Endothelial cell of umbilical vein (primary cell): Measurements from ENCODE around the gene ANP32D. TPM values are rescaled to one million over a fixed set of nuclear protein-coding genes. Genes with fewer than 3 reads are reported as not detected.

ENCODE experiments used
- BruUV-seq: library from RNA; stranded (reverse); fragments of 400-500 nt; replicated peaks from 2 replicates; lab custom pipeline; 2021; lab: Mats Ljungman, UMichigan
- CTCF ChIA-PET: fragments of 300-600, 350-600 bp; sonication (Branson Sonifier 250); formaldehyde crosslinking; loops from one replicate; lab custom pipeline; 2021; ENCODE audit warnings: antibody characterized with exemption, inconsistent platforms; lab: Charles Lee
- POLR2A ChIA-PET: fragments of 300-600, 350-600 bp; sonication (Branson Sonifier 250); formaldehyde crosslinking; loops from one replicate; lab custom pipeline; 2021; ENCODE audit warnings: antibody characterized with exemption, inconsistent platforms; lab: Charles Lee
- DNase-seq: peaks from one replicate; pipeline ENCODE4 v3.0.0-alpha.2; 2011; ENCODE audit warnings: low read depth, low spot score
- FAIRE-seq: peaks from 2 replicates; lab custom pipeline; 2011; peaks lifted over from hg19 to GRCh38; lab: Jason Lieb, UNC
- H2AFZ ChIP-seq: 2 replicates; pipeline ENCODE4 v1.6.0; 2012; ENCODE audit warnings: low read depth, low read length, control low read depth, inconsistent platforms
- H3K27ac ChIP-seq: 2 replicates; pipeline ENCODE4 v1.5.1; 2011; ENCODE audit warnings: low read depth, mild to moderate bottlenecking, control low read depth, low read length, moderate library complexity; ENCODE audit not compliant: insufficient read depth
- H3K27me3 ChIP-seq, 2 experiments: 2 replicates each; pipeline versions ENCODE4 v1.6.0 to v1.6.1; 2011; ENCODE audit warnings: low read length in 2 of 2, mixed read lengths in 1 of 2; ENCODE audit not compliant: control insufficient read depth in 2 of 2, insufficient read depth in 2 of 2
- H3K36me3 ChIP-seq, 2 experiments: 2 replicates in 1 of 2; 3 replicates in 1 of 2; pipeline ENCODE4 v1.5.1; 2011; ENCODE audit warnings: low read length in 2 of 2, mild to moderate bottlenecking in 1 of 2, moderate library complexity in 1 of 2; ENCODE audit not compliant: control insufficient read depth in 2 of 2, insufficient read depth in 2 of 2; ENCODE audit errors: extremely low read depth in 1 of 2
- H3K4me1 ChIP-seq: 3 replicates; pipeline ENCODE4 v1.5.1; 2011; ENCODE audit warnings: mild to moderate bottlenecking, low read length; ENCODE audit not compliant: control insufficient read depth, insufficient read depth; ENCODE audit errors: extremely low read depth
- H3K4me2 ChIP-seq: 2 replicates; pipeline ENCODE4 v1.6.1; 2011; ENCODE audit warnings: low read length, control low read depth, mixed read lengths; ENCODE audit not compliant: insufficient read depth
- H3K4me3 ChIP-seq, 3 experiments: fragments of 200-600 bp in 1 of 3; sonication (generic), shearing (Covaris generic) in 1 of 3; replicated peaks in 1 of 3; 2 replicates each; pipeline ENCODE4 v1.5.1; 2011 to 2016; ENCODE audit warnings: control low read depth in 3 of 3, low read length in 3 of 3, mild to moderate bottlenecking in 2 of 3, inconsistent platforms in 1 of 3, low read depth in 1 of 3, moderate library complexity in 1 of 3; ENCODE audit not compliant: insufficient read depth in 1 of 3
- H3K79me2 ChIP-seq: 2 replicates; pipeline ENCODE4 v1.6.0; 2012; ENCODE audit warnings: low read length, inconsistent platforms; ENCODE audit not compliant: control insufficient read depth, insufficient read depth
- H3K9ac ChIP-seq: replicated peaks from 2 replicates; pipeline ENCODE3; 2011; ENCODE audit warnings: low read length, control low read depth; ENCODE audit not compliant: insufficient read depth; ENCODE audit errors: extremely low read depth
- H3K9me1 ChIP-seq: replicated peaks from 3 replicates; pipeline ENCODE4 v1.6.0; 2011; ENCODE audit warnings: mild to moderate bottlenecking, low read length; ENCODE audit not compliant: control insufficient read depth, insufficient read depth; ENCODE audit errors: extremely low read depth
- H3K9me3 ChIP-seq: replicated peaks from 2 replicates; pipeline ENCODE4 v1.5.1; 2012; ENCODE audit warnings: low read length, inconsistent platforms; ENCODE audit not compliant: control insufficient read depth, insufficient read depth
- H4K20me1 ChIP-seq: replicated peaks from 2 replicates; pipeline ENCODE3; 2011; ENCODE audit warnings: mild to moderate bottlenecking, low read length; ENCODE audit not compliant: control insufficient read depth, insufficient read depth; ENCODE audit errors: extremely low read depth
- EZH2 ChIP-seq: IDR thresholded peaks from 2 replicates; pipeline ENCODE4 v1.6.1; 2012; ENCODE audit warnings: borderline replicate concordance, low read depth, mild to moderate bottlenecking, moderate library complexity, low read length, inconsistent platforms; ENCODE audit not compliant: severe bottlenecking
- FOS ChIP-seq: IDR thresholded peaks from 2 replicates; pipeline ENCODE4 v1.6.1; 2011; ENCODE audit warnings: mild to moderate bottlenecking, low read length, moderate library complexity, borderline replicate concordance; ENCODE audit not compliant: insufficient read depth
- MYC ChIP-seq: IDR thresholded peaks from one replicate; pipeline ENCODE4 v1.6.1; 2011; ENCODE audit warnings: mild to moderate bottlenecking, low read depth, low read length
- dilution Hi-C: fragments of 300-500 bp; cut with MboI; formaldehyde crosslinking; loops from one replicate; pipeline ENCODE4 v1.15.0; 2019; ENCODE audit warnings: low sequenced_read_pairs; ENCODE audit not compliant: extremely low pct_ligation_motif_present
- intact Hi-C: fragments of 100-400 bp; cut with micrococcal nuclease; formaldehyde crosslinking; loops from one replicate; pipeline ENCODE4 v1.10.0; 2022
- polyA plus RNA-seq, 4 experiments: library from polyadenylated mRNA; depleted of rRNA in 3 of 4; stranded (reverse) in 3 of 4; unstranded in 1 of 4; fragments of >200 nt; gene quantifications; 2 replicates each; pipeline versions ENCODE4 v1.2.1 to v1.2.3, GENCODE V29; 2011 to 2012; ENCODE audit warnings: missing spikeins in 1 of 4
- total RNA-seq: library from RNA; stranded (reverse); gene quantifications from 2 replicates; pipeline ENCODE4 v1.2.3, GENCODE V29; 2021
- TF ChIP-seq, protein P1 (sequence below): IDR thresholded peaks from 2 replicates; pipeline ENCODE4 v1.6.1; 2011; ENCODE audit not compliant: insufficient read depth, insufficient read length
- TF ChIP-seq, protein P2 (sequence below), 2 donors: IDR thresholded peaks; 1 replicate in 1 of 2; 2 replicates in 1 of 2; pipeline ENCODE4 v1.5.1; 2011; ENCODE audit warnings: low read length in 2 of 2, mild to moderate bottlenecking in 2 of 2, moderate library complexity in 2 of 2, control low read depth in 1 of 2, inconsistent platforms in 1 of 2, low read depth in 1 of 2; ENCODE audit not compliant: insufficient read depth in 1 of 2; ENCODE audit errors: extremely low read depth in 1 of 2

ANP32D gene
- total and polyA plus RNA-seq, 2 donors (not counting 3 experiments of a cell fraction or from before 2014, with no cell fraction given) = not detected

DNA sequence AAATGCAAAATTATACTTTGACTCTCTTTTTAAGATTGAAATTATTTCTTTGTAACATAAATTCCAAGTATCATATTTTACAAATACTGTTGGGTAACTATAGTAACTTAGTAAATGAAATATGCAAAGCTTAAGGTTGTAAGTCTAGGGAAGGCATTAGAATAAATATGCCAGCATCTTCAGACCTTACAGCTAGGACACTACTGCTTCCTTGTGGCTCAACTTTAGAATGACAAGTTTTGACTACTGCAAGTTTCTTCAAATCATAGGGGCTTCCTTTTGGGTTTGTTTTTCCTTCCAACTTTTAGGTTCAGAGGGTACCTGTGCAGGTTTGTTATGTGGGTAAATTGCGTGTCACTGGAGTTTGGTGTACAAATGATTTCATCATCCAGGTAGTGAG, 17.7 kb upstream of the ANP32D start:
- peak; percentile 56 for FAIRE-seq

GRCh38 chr12:48455116-48455515, 17.2 kb upstream of the ANP32D start:
- Histone ChIP-seq H3K27ac (no peak overlapping the region), H2AFZ (no peak overlapping the region), H3K4me2 (no peak overlapping the region), H3K36me3 (no peaks in the 10 kb centered on the region), H3K4me1 (no peaks in the 10 kb centered on the region), H3K9me1 (no peaks in the 10 kb centered on the region), H3K4me3 (no peak overlapping the region), H3K27me3 (peaks cover 0 to 5% of the 10 kb centered on the region in 2 experiments), H4K20me1 (no peaks in the 10 kb centered on the region), H3K9ac (no peak overlapping the region), H3K79me2 (no peaks in the 10 kb centered on the region), H3K9me3 (no peaks in the 10 kb centered on the region)
- DNase-seq = no peak
- ChIA-PET POLR2A (no interaction called here), CTCF (interaction anchor here (1.0 to 5.8 kb wide), 8 partner anchors 33 to 296 kb away, joined by 4 to 84 read pairs (median 5); partner anchors contain the start of gene CCDC184)
- intact Hi-C loops = loop anchor here (2.0 to 10.0 kb wide), 2 partner anchors 264 to 350 kb away; partner anchors contain the start of gene SENP1
- FAIRE-seq = no peak
- TF ChIP-seq, protein P1, sequence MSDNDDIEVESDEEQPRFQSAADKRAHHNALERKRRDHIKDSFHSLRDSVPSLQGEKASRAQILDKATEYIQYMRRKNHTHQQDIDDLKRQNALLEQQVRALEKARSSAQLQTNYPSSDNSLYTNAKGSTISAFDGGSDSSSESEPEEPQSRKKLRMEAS = no peak
- TF ChIP-seq FOS (no peak), MYC (no peak)
- no TSS peak for BruUV-seq
- dilution Hi-C loops = no loop called here

More for the DNA sequence above, 17.7 kb upstream of the ANP32D start:
- H3K27me3 ChIP-seq = peaks cover 0 to 5% of the 10 kb centered on the region in 2 experiments
- H3K79me2 ChIP-seq = no peaks in the 10 kb centered on the region
- no peak overlapping the region for H3K27ac ChIP-seq
- H3K4me1 ChIP-seq = no peaks in the 10 kb centered on the region
- no peak overlapping the region for H3K9ac ChIP-seq
- H3K9me1 ChIP-seq = no peaks in the 10 kb centered on the region
- ChIA-PET CTCF (interaction anchor here (0.6 to 5.8 kb wide), 18 partner anchors 8 to 371 kb away, joined by 3 to 84 read pairs (median 4); partner anchors contain the start of gene CCDC184), POLR2A (interaction anchor here (0.5 to 0.7 kb wide), 2 partner anchors 92 to 200 kb away, joined by 3 to 7 read pairs; no protein-coding TSS in a partner anchor)
- H3K4me2 ChIP-seq = no peak overlapping the region
- no peak overlapping the region for H3K4me3 ChIP-seq
- intact Hi-C loops = loop anchor here (1.0 to 10.0 kb wide), 6 partner anchors 112 to 350 kb away; partner anchors contain the start of genes CCDC184 and SENP1
- DNase-seq = peak; percentile 59
- dilution Hi-C loops = no loop called here
- no peak for TF ChIP-seq EZH2
- TF ChIP-seq, protein P2, sequence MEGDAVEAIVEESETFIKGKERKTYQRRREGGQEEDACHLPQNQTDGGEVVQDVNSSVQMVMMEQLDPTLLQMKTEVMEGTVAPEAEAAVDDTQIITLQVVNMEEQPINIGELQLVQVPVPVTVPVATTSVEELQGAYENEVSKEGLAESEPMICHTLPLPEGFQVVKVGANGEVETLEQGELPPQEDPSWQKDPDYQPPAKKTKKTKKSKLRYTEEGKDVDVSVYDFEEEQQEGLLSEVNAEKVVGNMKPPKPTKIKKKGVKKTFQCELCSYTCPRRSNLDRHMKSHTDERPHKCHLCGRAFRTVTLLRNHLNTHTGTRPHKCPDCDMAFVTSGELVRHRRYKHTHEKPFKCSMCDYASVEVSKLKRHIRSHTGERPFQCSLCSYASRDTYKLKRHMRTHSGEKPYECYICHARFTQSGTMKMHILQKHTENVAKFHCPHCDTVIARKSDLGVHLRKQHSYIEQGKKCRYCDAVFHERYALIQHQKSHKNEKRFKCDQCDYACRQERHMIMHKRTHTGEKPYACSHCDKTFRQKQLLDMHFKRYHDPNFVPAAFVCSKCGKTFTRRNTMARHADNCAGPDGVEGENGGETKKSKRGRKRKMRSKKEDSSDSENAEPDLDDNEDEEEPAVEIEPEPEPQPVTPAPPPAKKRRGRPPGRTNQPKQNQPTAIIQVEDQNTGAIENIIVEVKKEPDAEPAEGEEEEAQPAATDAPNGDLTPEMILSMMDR (IDR thresholded peaks at IDR 0.05; ENCODE audit: extremely low read depth in 1 of 2, insufficient read depth in 1 of 2, low read depth in 1 of 2, low read length in 2 of 2) = peak; percentile 30 to 57
- H2AFZ ChIP-seq = no peak overlapping the region
- H3K36me3 ChIP-seq = no peaks in the 10 kb centered on the region
- no TSS peak for BruUV-seq
- H3K9me3 ChIP-seq = no peaks in the 10 kb centered on the region
- no peaks in the 10 kb centered on the region for H4K20me1 ChIP-seq
